Suprapubic skin (tissue), 3 donors: Measurements from ENCODE around the gene NRP2.

Source experiments
- CTCF ChIP-seq, 2 donors: fragments of 200-600 bp in 1 of 2; fragments of 450-650 bp in 1 of 2; sonication (generic) in 1 of 2; IDR thresholded peaks; one replicate each; pipeline ENCODE4 v1.5.1; 2016 to 2019; ENCODE audit warnings: antibody characterized with exemption in 2 of 2, mild to moderate bottlenecking in 1 of 2, moderate library complexity in 1 of 2
- EP300 ChIP-seq: sonication (generic); formaldehyde crosslinking; IDR thresholded peaks from one replicate; pipeline ENCODE4 v1.6.1; 2017; ENCODE audit warnings: antibody characterized with exemption
- POLR2A ChIP-seq, 2 donors: fragments of 450-650 bp; IDR thresholded peaks; one replicate each; pipeline ENCODE4 v1.6.1; 2017; ENCODE audit warnings: antibody characterized with exemption in 2 of 2, mild to moderate bottlenecking in 2 of 2, moderate library complexity in 2 of 2

GRCh38 chr2:205762881-205763280 is 80.6 kb downstream of the NRP2 start:
- TF ChIP-seq CTCF (IDR thresholded peaks at IDR 0.05): no peak
- TF ChIP-seq POLR2A (IDR thresholded peaks at IDR 0.05): no peak
- TF ChIP-seq EP300: no peak
